DMS114 treated with DMSO at 0.1 percent for 48 hours (cell line): Measurements from ENCODE around the gene FCHO2.

ENCODE experiments used
- DNase-seq: peaks from one replicate; lab custom pipeline; 2025; ENCODE audit not compliant: unreplicated experiment; lab: John Stamatoyannopoulos, UW

Gene FCHO2

GRCh38 chr5:73030531-73030930, 74.7 kb downstream of the FCHO2 start:
- no peak for DNase-seq

- DNase-seq = no peak
Observed at GRCh38 chr5:73030995-73031394, 75.2 kb downstream of the FCHO2 start.

GRCh38 chr5:73031839-73032238, 76.0 kb downstream of the FCHO2 start:
- peak; percentile 12 for DNase-seq

GRCh38 chr5:73032635-73033034, 76.8 kb downstream of the FCHO2 start:
- no peak for DNase-seq

GRCh38 chr5:73037545-73037944, 81.7 kb downstream of the FCHO2 start:
- DNase-seq = no peak

- DNase-seq = no peak
Observed at GRCh38 chr5:73039082-73039481, 83.2 kb downstream of the FCHO2 start.

GRCh38 chr5:73042993-73043392, 87.2 kb downstream of the FCHO2 start:
- DNase-seq = no peak

- no peak for DNase-seq
Observed at GRCh38 chr5:73044546-73044945, 88.7 kb downstream of the FCHO2 start.

GRCh38 chr5:73045623-73046022, 89.8 kb downstream of the FCHO2 start:
- no peak for DNase-seq

GRCh38 chr5:73061593-73061992, 105.8 kb downstream of the FCHO2 start:
- DNase-seq = no peak

- no peak for DNase-seq
Observed at GRCh38 chr5:73066466-73066865, 110.6 kb downstream of the FCHO2 start.

- DNase-seq = no peak
Observed at GRCh38 chr5:73067213-73067612, 111.4 kb downstream of the FCHO2 start.

- DNase-seq = no peak
Observed at GRCh38 chr5:73081093-73081492, 125.3 kb downstream of the FCHO2 start.

- no peak for DNase-seq
Observed at GRCh38 chr5:73088026-73088425, 132.2 kb downstream of the FCHO2 start.

- DNase-seq = no peak
Observed at GRCh38 chr5:73093943-73094342, 138.1 kb downstream of the FCHO2 start.

GRCh38 chr5:73094415-73094814, 138.6 kb downstream of the FCHO2 start:
- no peak for DNase-seq

- DNase-seq = no peak
Observed at GRCh38 chr5:73095564-73096238, 139.9 kb downstream of the FCHO2 start.

- DNase-seq = no peak
Observed at GRCh38 chr5:73096239-73096575, 140.4 kb downstream of the FCHO2 start.

- no peak for DNase-seq
Observed at GRCh38 chr5:73097740-73098139, 141.9 kb downstream of the FCHO2 start.

GRCh38 chr5:73100109-73100508, 144.3 kb downstream of the FCHO2 start:
- no peak for DNase-seq

GRCh38 chr5:73103870-73104299, 148.0 kb downstream of the FCHO2 start:
- DNase-seq = no peak

- DNase-seq = no peak
Observed at GRCh38 chr5:73104326-73104725, 148.5 kb downstream of the FCHO2 start.

- no peak for DNase-seq
Observed at GRCh38 chr5:73106335-73106734, 150.5 kb downstream of the FCHO2 start.
